A204.1 (cell line): ENCODE results near the gene SAMHD1.
"Not testable (repeated sequence)": the region's sequence is repeated elsewhere in the genome, so short reads cannot be mapped to it uniquely, and the experiment has no call there.

ENCODE experiments used
- FAIRE-seq: peaks from 2 replicates; lab custom pipeline; 2012; peaks lifted over from hg19 to GRCh38; lab: Jason Lieb, UNC

Gene SAMHD1

DNA sequence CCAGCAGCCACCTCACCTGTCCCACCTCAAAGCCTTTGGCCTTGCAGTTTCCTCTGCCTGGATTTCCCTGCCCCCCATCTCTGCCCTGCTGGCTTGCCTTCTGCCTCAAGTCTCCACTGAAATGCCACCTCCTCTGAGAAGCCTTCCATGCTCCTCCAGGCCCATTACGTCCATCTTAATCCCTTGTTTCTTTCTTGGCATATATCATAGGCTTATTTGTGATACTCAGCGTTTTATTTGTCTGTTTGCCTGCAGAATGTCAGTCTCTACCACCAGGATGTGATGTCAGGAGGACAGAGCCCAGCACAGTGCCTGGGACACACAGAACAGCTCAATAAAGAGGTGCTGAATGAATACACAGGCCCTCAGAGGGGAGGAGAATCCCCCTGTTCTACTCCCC is 100.0 kb downstream of the SAMHD1 start:
- FAIRE-seq, result no peak

DNA sequence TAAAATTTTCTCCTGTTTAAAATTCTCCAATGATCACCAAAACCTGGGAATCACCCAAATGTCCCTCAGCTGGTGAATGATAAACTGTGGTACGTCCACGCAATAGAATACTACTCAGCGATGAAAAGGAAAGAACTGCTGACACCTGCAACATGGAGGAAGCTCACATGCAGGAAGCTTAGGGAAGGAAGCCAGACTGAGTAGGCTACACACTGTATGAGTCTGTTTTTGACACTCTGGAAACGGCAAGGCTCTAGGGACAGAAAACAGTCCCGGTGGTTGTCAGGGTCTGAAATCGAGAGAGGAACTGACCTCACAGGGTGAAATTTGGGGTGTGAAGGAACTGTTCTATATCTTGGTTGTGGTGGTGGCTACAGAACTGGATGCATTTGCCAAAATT is 100.7 kb downstream of the SAMHD1 start:
- FAIRE-seq, result no peak

- FAIRE-seq, result no peak
Measured at GRCh38 chr20:36849333-36850065, 102.0 kb downstream of the SAMHD1 start.

GRCh38 chr20:36848677-36849076 is 102.8 kb downstream of the SAMHD1 start:
- FAIRE-seq, result no peak

- no peak for FAIRE-seq
Measured at GRCh38 chr20:36848078-36848660, 103.3 kb downstream of the SAMHD1 start.

- FAIRE-seq, result no peak
Measured at GRCh38 chr20:36847710-36848040, 103.8 kb downstream of the SAMHD1 start.

- no peak for FAIRE-seq
Measured at GRCh38 chr20:36847009-36847709, 104.3 kb downstream of the SAMHD1 start.

DNA sequence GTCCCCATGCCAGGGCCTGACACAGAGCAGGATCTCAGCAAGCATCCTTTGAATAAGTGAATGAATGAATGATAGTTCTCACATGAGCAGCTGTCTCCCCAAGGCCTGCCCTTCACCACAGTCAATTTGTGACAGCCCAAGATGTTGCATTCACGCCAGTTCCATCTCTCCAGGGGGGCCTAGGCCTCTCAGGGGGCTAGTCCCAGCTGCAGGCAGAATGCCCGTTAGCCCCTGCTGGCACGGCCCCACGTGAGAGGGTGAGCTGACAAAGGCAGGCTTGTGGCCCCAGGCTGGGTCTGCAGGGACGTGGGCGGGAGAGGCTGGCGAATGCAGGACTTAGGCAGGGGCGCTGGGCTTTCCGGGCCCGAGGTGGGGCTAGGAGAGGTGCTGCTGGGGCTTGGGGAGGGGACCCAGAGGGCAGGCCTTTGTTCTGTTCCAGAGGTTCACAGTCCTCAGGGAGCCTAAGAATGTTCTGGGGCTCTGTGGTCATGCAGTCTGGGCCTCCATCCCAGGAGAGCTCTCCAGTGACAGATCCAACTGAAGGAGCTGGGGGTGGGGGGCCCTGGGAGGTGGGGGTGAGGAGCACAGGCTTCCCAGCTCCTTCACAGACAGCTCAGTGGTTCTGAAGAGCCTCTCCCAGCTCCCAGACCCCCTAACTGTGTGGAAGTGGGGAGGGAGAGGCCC is 106.1 kb downstream of the SAMHD1 start:
- no peak for FAIRE-seq

GRCh38 chr20:36841030-36841429 is 110.5 kb downstream of the SAMHD1 start:
- not testable (repeated sequence) for FAIRE-seq
